OCI-M2 (cell line): Measurements from ENCODE around the gene THAP3.
"Not testable (repeated sequence)": the region's sequence is repeated elsewhere in the genome, so short reads cannot be mapped to it uniquely, and the experiment has no call there.

ENCODE experiments used
- DNase-seq: peaks from one replicate; lab custom pipeline; 2025; ENCODE audit not compliant: unreplicated experiment; lab: John Stamatoyannopoulos, UW

Gene THAP3

DNA sequence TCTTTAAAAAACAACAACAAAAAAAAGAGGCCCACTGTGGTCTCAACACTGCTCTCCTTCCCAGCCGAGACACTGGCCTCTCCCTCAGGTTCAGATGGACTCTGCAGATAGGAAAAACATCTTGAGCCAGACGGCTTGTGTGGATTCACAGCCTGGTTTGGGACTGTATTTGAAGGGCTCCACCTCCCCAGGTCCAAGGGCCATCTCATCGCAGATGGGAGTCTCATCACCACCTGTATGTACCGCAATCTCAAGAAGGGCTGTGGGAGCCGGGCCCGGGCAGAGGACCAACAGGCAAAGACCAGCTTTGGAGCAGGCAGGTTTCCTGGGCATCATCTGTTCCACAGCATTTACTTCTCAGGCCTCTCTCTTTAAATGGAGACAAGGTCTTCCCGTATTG lies 34.6 kb upstream of the THAP3 start:
- DNase-seq, result no peak

DNA sequence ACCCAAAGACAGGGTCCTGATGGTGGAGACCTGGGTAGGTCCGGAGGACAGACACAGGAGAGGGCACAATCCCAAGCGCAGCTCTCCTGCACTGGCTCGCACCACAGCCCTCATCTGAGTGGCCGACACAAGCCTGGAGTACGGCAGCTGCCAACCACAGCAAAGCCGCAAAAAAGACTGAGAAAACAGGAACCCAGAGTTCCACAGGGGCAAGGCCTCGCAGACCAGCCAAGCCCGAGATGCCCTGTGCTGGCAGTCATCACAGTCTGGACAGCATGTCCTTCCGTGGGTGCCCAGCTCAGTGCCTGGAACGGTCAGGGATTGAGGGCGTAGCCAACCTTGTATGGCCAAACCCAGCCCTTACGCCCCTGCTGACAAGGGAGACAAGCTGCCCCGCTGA lies 33.4 kb upstream of the THAP3 start:
- DNase-seq, result no peak

DNA sequence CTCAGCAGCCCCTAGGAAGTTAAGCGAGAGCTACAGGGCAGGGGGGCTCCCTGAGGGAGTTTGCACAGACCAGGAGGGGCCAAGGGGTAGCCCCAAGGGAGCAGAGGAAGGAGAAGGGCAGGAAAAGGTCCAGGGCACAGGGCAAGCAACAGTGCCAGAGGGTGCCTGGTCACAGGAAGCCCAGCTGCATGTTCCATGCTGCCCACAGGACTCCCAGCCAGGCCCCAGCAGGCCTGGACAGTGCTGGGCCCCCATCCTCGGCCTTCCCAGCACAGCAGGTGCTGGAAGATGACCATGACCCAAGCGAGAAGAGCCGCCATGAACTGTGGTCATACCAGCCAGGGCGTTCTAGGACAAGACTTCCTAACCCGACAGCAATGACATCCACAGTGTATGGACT lies 33.0 kb upstream of the THAP3 start:
- DNase-seq, result no peak

DNA sequence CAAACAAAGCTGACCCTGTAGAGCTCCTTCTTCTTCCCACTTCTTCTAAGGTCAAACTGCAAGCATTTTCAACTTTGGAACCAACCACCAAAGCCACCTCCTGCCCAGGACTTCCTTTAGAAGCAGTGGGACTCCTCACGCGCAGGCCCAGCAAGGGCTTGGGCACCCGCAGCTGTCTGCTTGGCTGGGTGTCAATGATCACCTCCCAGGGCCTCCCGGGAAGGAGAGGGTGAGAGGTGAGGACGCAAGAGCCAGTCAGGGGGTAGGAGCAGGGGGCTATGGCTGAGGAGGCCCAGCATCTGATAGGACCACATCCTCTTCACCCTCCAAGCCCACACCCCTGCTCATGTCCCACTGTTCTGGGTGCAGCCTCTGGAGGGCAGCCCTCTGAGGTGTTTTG lies 32.2 kb upstream of the THAP3 start:
- DNase-seq, result no peak

DNA sequence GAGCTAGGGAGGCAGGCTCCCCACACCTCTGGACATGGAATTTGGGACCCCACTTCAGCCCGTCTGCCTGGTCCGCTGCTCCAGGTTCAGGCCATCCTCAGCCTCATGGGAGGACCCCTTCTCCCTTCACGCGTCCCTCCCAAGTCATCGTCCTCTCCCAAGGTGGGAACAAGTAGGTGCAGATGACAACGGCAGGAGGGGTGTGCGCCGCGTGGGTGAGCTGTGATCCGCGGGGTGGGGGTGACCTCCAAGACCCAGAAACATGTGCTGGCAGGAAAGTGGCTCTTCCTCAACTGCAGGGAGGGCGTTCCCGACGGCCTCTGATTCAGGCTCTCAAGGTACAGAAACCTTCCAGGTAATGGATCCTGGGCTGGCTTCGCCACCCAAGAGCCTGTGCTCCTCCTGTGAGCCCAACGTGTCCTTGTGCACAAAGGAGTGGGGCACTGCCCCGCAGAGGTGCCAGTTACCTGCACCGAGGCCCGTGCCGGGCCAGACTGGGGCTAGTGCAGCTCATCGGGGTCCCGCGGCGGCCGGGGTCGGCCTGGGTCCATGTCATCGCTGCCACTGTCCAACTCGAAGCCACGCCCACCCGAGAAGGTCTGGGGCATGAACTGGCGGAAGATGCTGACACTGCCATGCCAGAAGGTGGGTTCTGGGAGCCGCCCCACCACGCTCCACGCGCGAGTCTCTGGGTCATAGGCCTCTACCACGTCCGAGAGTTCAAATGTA lies 31.6 kb upstream of the THAP3 start:
- no peak for DNase-seq

DNA sequence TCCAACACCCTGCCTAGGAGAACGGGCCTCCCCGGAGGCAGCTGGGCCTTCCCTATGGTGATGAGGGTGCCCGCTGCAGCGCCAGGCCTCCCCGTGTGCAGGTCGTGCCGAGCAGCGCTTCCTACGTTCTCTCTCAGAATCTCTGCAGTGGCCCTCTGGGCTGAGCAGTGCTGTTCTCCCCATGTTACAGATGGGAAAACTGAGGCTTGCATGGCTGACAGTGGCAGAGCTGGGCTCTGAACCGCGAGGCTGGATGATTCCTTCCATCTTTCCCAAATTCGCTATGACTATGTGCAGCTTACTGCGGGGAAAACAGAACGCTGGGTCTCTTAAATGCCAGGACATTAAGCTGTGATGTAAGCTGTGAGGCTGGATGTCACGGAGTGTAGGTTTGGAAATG lies 30.9 kb upstream of the THAP3 start:
- no peak for DNase-seq

DNA sequence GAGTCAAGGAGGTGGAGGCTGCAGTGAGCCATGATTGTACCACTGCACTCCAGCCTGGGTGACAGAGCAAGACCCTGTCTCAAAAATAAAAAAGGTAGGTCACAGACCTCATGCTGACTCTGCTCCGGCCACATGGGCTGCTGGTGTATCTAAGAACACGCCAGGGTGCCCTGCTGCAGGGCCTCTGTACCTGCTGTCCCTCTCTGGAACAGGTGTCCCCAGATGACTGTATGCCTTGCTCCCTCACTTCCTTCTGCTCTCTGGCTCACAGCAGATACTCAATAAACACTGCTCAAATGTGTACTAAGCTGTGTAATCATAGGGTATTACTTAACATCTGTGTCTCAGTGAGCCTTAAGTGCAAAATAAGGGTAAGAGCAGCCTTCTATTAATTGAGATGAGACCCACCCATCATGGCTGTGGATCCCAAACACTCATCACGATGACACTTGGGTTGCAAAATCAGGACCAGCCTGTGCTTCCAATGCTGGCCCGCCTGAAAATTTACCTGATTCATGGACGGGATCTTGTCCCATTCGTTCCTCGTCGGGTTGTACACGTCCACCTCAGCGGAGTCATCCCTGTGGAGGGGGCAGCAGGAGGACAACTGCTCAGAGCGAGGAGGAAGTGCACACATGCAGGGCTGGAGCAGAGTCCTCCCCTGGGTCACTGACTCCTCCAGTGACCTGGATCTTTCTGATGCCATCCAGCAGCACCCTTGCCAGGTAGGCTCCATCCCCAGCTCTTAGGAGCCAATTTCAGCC lies 29.5 kb upstream of the THAP3 start:
- DNase-seq, result no peak

DNA sequence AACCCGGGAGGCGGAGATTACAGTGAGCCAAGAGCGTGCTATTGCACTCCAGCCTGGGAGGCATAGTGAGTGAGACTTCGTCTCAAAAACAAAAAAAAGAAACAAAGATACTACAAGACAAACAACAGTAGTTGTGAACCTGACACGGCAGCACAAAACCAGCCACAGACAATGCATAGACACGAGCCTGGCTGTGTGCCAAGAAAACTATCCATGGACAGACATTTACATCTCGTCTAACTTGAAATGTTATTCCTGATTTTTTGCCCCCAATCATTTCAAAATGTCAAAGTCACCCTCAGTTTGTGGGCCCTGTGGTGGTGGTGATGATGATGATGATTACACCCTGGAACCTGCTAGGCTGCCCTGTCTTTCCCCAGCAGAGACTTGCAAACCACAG lies 28.3 kb upstream of the THAP3 start:
- no peak for DNase-seq

DNA sequence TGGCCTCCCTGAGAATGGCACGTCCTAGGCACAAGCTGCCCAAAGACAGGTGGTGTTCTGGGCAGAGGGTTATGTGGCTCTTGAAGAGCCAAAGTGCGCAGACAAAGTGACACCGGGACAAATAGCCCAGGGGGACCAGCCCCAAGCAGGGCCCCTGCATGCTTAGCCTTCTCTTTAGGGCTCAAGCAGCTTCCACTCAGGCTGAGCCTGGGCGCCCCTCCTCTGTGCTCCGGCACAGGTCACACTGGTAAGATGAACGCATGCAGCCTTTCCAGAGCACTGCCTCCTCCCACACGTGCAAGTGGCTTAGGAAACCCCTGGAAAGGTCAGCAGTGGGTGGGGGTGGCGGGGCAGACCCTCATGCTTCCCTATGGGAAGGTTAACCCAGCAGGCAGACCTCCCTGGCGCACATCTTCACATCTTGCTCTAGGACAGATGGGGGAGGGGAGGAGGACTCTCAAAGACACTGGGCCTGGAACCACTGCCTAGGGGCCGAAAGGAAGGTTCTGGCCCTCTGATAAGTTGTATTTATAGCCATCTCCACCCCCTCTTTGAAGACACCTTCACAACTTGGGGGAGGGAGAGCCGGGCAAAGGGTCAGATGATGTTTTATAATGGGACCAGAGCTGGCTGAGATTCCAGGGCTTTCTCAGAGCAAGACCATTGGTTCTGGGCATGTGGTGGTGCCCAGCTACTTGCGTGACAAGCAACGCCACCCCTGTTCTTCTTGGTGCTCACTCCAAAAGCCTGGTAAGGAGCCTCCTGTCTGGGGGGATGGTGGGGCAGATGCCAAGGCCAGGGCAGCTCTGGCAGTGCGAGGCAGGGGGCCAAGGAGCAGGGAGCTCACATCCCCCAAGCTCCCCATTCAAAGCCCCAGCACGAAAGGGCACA lies 27.5 kb upstream of the THAP3 start:
- DNase-seq, result no peak

DNA sequence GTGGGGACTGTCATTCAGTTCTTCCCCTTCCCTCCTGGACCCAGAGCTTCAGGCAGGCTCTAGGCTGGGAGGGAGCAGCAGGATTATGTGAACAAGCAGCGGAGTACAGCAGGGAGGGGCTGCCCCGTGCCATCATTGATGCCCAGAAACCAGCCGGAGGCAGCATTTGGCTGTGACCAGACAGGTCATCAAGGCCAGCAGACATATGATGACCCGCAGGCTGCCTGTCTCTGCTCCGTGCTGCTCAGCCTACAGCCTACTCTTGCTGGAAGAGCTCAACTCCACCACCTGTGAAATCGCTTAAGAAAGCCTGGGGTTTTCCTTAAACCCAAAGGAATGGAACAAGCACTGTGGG lies 26.9 kb upstream of the THAP3 start:
- DNase-seq, result no peak

DNA sequence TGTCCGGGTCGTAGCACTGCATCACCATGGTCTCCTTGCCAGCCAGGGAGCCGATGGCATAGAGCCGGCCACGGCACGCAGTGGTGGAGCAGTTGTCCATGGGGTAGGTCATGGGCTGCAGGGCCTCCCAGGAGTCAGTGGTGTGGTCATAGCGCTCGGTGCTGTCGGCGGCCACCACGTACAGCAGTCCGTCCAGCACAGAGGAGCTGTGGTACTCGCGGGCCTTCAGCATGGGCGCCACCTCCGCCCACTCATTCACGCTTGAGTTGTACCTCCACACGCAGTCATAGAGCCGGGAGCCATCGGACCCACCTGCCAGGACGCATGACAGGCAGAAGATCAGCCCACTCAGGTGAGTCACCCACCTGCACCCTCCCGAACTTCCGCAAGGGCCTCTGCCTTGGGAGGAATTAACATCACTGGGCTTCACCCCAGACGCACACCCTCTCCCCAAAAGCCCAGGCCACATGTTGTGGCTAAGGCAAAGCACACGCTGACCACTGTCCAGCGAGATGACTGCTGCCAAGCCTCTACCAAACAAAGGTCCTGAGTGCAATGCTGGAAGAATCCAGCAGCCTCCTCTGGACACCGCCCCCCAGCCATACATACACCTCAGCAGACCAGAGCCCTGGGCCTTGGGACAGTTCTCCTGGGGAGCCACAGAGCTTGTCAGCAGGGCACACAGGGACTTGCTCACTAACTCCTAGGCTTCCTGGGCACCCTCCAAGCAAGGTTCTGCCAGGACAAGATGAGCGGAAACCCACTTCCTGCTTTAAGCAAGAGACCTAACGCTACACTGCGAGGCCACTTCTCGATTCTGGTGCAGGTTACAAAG lies 25.3 kb upstream of the THAP3 start:
- DNase-seq, result no peak

DNA sequence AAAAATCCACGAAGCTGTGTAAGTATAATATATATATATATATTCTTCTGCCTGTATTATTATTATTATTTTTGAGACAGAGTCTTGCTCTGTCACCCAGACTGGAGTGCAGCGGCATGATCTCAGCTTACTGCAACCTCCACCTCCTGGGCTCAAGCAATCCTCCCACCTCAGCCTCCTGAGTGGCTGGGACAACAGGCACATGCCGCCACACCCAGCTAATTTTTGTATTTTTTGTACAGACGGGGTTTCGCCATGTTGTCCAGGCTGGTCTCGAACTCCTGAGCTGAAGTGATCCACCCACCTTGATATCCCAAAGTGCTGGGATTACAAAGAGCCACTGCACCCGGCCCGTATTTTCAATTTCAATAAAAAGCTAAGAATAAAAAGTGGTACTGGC lies 24.7 kb upstream of the THAP3 start:
- not testable (repeated sequence) for DNase-seq

DNA sequence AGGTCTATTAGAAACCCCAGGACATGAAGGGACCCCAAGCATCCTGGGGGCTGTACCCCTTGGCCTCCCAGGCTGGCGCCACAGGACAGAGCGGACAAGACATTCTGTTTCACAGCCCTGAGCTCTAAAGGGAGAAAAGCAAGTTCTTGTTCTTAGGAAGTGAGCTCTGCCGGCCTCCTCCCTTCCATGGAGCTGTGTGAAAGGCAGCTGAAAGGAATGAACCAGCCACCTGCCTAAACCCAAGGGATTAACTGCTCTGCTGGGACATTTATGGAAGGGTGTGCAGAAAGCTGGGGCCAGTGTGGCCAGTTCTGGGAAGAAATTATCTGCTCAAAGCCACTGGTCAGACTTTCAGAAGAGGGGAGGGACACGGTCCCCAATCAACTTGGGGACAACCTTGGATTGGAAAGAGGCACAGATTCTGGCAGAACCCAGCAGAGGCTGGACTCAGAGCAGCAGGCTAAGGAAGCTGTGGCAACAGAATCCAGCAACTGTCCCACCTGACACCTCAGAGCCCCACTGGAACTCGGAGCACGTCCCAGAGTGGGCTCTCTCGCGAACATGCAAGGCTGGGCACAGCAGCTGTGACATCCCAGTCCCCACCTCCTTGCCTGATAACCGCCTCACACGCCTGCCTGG lies 24.1 kb upstream of the THAP3 start:
- no peak for DNase-seq

DNA sequence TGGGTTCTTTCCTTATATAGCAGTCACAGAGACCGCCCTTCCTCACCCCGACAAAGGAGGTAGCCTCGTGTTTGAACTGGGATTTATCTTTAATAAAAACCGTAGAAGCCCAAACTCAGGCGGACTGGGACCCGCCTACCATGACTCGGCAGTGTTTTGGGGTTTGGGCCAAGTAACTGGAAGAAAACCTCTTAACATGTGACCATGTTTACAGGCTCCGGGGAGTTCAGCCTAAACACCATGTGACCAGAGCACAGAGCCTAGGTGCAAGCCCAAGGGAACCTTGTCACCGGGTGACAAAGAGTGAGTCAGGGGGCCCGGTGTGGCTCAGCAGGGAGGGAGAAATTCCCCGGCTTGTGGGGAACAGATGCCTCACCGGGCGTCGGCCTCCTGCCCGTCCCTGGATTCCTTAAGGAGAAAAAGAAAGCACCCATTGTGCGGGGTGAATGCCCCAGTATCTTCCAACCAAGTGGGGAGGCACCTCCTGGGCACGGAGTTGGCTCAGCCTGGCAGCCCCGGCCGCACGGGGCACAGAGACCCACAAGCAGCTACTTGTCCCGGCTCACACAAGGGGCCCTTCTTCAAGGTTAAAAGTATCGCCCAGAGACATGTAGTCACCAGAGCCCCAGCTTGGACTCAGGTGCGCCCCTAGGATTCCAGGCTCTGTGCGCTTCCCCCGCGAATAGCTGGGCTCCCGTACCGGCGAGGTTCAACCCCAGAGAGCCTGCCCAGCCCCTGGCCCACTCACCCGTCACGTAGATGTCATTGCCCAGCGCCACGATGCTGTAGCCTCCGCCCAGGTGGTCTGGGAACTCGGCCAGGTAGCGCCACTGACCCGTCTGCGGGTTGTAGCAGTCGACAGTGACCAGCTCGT lies 23.4 kb upstream of the THAP3 start:
- DNase-seq, result peak; percentile 55

DNA sequence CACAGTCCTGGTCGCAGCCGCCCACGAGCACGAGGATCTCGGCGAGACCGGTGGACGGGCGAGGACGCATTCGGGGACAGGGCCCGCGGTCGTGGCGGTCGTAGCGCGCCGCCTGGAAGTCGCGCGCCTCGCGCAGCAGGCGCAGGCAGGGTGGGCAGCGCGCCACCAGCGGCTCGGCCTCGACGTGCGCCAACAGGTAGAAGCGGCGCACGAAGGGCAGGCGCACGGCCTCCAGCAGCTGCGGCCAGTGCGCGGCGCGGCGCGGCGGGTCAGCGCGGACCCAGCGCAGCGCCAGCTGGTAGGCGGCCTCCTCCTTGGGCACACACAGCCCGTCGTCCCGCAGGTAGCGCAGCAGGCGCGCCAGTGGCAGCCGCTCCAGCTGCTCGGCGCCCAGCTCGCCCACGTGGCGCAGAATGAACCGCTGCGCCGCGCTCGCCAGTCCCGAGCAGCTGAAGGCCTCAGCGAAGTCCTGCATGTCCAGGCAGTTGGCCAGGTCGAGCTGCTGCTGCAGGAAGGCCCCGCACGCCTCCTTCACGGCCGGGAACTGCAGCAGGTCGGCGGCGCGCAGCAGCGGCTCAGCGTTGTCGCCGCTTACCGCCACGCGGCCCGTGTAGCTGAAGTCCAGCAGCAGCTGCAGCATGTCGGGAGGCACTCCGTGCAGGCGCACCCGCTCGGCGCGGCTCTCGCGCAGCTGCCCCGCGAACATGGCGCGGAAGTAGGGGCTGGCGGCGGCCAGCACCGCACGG lies 22.6 kb upstream of the THAP3 start:
- no peak for DNase-seq

DNA sequence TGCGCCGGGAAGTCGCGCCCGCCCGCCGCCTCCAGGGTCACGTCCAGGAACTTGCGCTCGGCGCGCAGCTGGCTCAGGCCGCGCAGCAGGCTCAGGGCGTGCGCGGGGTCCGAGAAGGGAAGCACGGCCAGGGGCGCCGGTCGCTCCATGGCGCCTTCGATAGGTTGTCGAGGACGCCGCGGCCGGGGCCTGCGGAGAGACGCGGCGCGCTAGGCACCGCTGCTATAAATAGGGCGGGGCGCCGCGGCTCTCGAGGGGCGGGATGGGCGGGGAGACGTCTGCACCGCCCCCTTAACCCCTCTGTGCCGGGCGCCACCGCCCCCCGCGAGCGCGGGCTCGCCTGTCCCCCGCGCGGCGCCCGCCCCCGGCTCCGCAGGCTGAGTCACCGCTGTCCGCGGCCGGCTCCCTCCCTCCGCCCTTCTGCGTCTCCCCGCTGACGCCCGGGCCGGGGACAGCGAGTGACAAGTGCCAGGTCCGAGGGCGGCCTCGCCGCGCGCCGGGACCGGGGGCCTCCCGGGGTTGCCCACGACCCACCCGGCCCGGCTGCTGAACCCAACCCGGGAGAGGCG lies 21.9 kb upstream of the THAP3 start, which contains the start of gene KLHL21:
Gene KLHL21, minus strand, starts transcription at position 201 of the 569 bp plus-strand sequence. Its CDS starts 52 bp downstream, at position 149.
- no peak for DNase-seq

DNA sequence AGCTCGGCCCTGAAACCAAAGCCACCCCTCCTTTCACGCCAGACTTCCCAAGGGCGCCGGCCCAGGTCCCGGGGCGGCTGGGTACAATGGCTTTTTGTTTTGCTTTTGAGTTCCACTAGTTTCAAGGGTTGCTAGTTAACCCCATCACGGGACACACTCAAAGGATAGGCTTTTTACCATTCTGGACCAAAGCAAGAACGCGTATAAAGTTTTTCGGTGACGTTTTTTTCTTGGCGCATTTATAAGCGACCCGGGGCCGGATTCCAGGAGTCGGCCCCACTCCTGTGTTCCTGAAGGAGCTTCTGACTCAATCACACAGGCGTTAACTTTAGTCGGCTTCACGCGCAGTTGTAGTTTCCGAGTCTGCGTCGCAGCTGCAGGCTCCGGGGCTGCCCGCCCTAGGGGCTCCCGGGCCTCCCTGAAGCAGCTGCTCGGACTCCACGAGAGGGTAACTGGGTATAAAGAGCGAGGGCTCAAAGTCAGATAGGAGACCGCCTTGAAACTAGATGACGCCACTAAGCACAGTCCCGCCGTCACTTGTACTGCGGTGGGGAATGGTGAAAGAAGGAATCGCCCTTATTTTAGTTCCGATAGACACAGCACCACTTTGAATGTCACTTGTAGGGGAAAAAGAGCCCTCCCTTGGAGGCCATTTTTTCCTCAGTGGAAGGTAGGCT lies 21.3 kb upstream of the THAP3 start:
- peak; percentile 74 for DNase-seq
